NCI-H748 treated with DMSO at 0.1 percent for 48 hours (cell line): ENCODE data around the gene CENPQ.
"Not testable (repeated sequence)": the region's sequence is repeated elsewhere in the genome, so short reads cannot be mapped to it uniquely, and the experiment has no call there.

Source experiments
- DNase-seq: peaks from one replicate; lab custom pipeline; 2025; lab: John Stamatoyannopoulos, UW

Gene CENPQ, protein sequence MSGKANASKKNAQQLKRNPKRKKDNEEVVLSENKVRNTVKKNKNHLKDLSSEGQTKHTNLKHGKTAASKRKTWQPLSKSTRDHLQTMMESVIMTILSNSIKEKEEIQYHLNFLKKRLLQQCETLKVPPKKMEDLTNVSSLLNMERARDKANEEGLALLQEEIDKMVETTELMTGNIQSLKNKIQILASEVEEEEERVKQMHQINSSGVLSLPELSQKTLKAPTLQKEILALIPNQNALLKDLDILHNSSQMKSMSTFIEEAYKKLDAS

DNA sequence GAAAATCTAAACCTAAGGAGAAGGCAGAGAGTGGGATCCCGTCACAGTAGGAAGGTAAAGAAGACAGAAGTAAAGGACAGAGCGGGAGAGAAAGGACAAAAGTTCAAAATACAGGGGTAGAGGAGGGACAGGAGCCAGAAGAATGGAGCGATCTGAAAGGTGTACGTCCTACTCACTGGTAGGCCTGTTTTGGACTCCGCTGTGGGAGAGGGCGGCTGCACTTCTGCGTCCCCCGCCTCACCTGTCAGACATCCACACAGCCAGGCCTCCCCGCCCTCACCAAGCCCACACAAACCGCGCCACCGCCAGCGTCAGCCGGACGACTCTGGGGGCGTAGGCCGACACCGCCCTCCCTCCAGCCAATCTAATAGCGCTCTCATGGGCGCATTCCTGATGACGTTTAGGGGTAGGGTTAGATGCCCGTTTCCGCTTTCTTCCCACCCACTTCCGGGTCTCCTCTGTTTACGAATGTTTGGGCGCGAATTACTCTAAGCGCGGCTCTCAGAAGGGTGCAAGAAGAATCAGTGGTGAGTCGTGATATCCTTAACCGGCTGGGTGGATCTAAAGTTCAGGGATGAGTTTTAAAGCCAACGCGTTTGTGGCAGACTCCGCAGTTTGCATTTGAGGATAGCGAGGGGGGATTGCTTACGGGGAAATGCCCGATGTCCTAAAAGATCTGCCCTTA, at the start of gene CENPQ, which contains the start of gene MMUT:
TSS of gene CENPQ (plus strand) at position 444 of the 685 bp plus-strand sequence. CDS start 6,807 bp downstream, outside the sequence.
TSS of gene MMUT (minus strand) at position 327 of the 685 bp plus-strand sequence. CDS start 3,787 bp downstream, outside the sequence.
- peak; percentile 96 for DNase-seq

GRCh38 chr6:49415358-49415757, 47.8 kb upstream of the CENPQ start:
- DNase-seq: no peak

- DNase-seq: no peak
These were observed 47.0 kb upstream of the CENPQ start for GRCh38 chr6:49416195-49416594.

- DNase-seq: peak; percentile 45
These were observed 39.4 kb upstream of the CENPQ start for GRCh38 chr6:49423817-49424216.

DNA sequence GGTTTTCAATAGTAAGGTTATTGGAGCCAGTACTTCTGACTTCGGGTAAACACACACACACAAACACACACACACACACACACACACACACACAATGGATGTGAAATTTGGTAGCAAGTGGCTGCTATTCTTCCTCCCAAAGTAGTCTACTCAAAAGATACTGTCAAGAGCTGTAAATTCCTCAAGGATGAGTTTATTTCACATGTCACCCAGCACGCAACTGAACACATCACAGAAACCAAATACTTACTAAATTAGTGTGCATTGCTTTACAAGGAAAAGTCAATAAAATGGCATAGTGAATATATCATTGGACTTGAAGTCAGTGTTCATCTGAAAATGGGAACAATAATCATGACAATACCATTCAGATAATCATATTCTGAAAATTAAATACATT, 33.0 kb upstream of the CENPQ start:
- no peak for DNase-seq

GRCh38 chr6:49430866-49431265, 32.3 kb upstream of the CENPQ start:
- DNase-seq: no peak

- no peak for DNase-seq
These were observed 9.9 kb upstream of the CENPQ start for GRCh38 chr6:49453221-49453620.

GRCh38 chr6:49454787-49455709, 8.1 kb upstream of the CENPQ start:
- DNase-seq: no peak

DNA sequence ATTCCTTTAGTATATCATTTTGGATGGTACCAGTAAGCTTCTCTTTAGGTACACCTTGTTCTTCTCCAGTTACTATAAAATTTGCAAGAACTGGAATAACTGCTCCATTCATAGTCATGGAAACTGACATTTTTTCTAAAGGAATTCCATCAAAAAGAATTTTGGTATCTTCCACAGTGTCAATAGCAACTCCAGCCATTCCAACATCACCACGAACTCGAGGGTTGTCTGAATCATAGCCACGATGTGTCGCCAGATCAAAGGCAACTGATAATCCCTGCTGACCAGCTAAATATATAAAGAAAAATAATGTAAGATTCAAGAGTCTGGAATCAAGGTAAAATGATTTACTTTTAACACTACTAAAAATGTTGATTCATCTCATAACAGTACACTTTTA, 5.4 kb upstream of the CENPQ start:
- no peak for DNase-seq

- no peak for DNase-seq
These were observed 1.1 kb upstream of the CENPQ start for GRCh38 chr6:49462071-49462470.

GRCh38 chr6:49462599-49462926, 607 bp upstream of the CENPQ start:
- no peak for DNase-seq

GRCh38 chr6:49463612-49463967, 420 bp downstream of the CENPQ start:
- peak; percentile 45 for DNase-seq

DNA sequence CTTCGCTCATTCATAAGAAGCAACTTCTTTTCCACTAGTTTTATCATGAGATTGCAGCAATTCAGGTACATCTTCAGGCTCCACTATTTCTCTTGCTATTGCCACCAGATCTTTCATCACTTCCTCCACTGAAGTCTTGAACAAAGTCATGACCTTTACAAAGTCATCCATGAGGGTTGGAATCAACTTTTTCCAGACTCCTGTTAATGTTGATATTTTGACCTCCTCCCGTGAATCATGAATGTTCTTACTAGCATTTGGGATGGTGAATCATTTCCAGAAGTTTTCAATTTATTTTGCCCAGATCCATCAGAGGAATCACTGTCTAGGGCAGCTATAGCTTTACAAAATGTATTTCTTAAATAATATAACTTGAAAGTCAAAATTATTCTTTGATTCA, 1.5 kb downstream of the CENPQ start:
- DNase-seq: no peak

DNA sequence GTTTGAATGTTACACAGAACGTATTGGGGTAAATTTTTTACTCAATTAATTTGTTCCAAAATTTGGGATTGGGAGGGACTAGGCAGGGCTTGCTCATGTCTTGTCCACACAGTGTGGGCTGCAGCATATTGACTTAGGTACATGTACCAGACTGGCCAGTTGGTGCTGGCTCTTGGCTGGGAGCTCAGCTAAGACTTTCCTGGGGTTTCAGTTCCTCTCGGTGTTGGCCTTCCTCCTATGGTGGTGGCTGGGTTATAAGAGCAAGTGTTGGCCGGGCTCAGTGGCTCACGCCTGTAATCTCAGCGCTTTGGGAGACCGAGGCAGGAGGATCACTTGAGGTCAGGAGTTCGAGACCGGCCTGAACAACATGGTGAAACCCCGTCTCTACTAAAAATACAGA, 4.9 kb downstream of the CENPQ start:
- DNase-seq: no peak

GRCh38 chr6:49476564-49476963, 13.4 kb downstream of the CENPQ start:
- not testable (repeated sequence) for DNase-seq

- no peak for DNase-seq
These were observed 16.3 kb downstream of the CENPQ start for GRCh38 chr6:49479308-49479970.

DNA sequence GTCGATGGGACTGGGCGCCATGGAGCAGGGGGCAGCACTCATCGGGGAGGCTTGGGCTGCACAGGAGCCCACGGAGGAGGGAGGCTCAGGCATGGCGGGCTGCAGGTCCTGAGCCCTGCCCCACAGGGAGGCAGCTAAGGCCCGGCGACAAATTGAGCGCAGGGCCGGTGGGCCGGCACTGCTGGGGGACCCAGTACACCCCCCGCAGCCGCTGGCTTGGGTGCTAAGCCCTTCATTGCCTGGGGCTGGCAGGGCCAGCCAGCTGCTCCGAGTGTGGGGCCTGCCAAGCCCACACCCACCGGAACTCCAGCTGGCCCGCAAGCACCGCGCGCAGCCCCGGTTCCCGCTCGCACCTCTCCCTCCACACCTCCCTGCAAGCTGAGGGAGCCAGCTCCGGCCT, 18.7 kb downstream of the CENPQ start:
- DNase-seq: not testable (repeated sequence)

DNA sequence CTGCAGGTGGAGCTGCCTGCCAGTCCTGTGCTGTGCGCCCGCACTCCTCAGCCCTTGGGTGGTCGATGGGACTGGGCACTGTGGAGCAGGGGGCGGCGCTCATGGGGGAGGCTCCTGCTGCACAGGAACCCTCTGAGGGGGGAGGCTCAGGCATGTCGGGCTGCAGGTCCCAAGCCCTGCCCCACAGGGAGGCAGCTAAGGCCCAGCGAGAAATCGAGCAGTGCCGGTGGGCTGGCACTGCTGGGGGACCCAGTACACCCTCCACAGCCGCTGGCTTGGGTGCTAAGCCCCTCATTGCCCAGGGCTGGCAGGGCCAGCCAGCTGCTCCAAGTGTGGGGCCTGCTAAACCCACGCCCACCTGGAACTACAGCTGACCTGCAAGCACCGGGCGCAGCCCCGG, 20.2 kb downstream of the CENPQ start:
- DNase-seq: not testable (repeated sequence)

- no peak for DNase-seq
These were observed 27.5 kb downstream of the CENPQ start for GRCh38 chr6:49490633-49491032.

DNA sequence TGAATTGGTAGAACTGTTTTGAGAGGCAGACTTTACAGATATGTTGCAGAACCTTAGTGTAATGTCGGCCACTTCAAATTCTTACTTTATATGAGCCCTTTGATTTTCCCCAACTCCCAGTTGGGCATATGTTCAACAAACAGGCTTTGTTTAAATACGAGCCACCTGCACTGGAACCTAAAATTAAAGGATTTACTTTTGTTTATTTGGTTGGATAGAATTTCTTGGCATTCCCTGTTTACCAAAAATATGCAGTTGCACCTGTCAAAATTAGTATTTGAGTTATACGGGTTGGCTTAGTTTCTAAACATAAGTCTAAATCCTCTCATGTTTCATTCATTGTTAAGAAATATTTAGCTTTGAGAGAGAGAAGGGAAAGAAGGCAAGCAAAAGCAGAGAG, 34.1 kb downstream of the CENPQ start:
- DNase-seq: peak; percentile 22

GRCh38 chr6:49499126-49499525, 36.0 kb downstream of the CENPQ start:
- no peak for DNase-seq

DNA sequence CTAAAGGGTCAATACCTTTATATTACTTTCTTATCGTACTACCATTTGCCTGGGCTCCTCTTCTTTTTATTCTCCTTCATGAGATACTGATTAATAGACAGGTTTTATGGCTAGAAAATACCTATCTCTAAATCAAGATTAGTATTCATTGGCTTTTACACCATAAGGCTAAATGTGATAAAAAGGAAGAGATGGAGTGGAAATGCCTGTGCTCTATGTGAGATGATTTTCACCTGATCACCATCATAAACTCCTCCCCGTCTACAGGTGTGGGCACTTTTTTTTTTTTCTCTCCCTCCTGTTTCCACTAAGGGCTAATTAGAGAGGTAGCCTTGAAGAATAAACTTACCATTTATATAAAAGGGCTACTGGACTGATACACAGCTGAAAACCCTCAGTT, 36.5 kb downstream of the CENPQ start, which contains the start of gene GLYATL3:
TSS of gene GLYATL3 (plus strand) at position 301 of the 400 bp plus-strand sequence. CDS start 12,068 bp downstream, outside the sequence.
- no peak for DNase-seq
